ENCODE measurements around the gene GMDS. TPM values are rescaled to one million over a fixed set of nuclear protein-coding genes. Genes with fewer than 3 reads are reported as not detected.

Gene GMDS
- total RNA-seq, 1 experiment from 2014 or later, result 27.6 TPM

- Histone ChIP-seq H3K18ac (ENCODE audit: insufficient read length, low read depth, low read length) (no peak overlapping the region), H3K14ac (ENCODE audit: insufficient read depth, low read length) (0 out of 2 replicates have a peak overlapping the region, but pooled peaks have one; percentile 28), H4K91ac (ENCODE audit: insufficient read length, low read depth, low read length) (no peak overlapping the region), H3K27me3 (ENCODE audit: insufficient read depth, low read length) (no peaks in the 10 kb centered on the region), H3K4me2 (ENCODE audit: insufficient read depth, insufficient read length, low read length) (no peak overlapping the region), H3K23me2 (ENCODE audit: insufficient read length, low read depth, low read length, poor library complexity, severe bottlenecking) (no peaks in the 10 kb centered on the region), H2BK20ac (ENCODE audit: low read depth, low read length, poor library complexity, severe bottlenecking) (no peak overlapping the region), H2AFZ (ENCODE audit: low read length) (no peak overlapping the region), H3K9ac (ENCODE audit: extremely low read depth, insufficient read length, low read length) (no peak overlapping the region), H3K27ac (ENCODE audit: insufficient read length, low read depth, low read length) (no peak overlapping the region), H3K4me1 (ENCODE audit: insufficient read depth, low read length) (no peaks in the 10 kb centered on the region), H3K23ac (ENCODE audit: insufficient read length, low read depth, low read length) (no peak overlapping the region), H3K79me1 (ENCODE audit: insufficient read depth, low read depth, low read length, poor library complexity, severe bottlenecking) (no peaks in the 10 kb centered on the region), H3K9me3 (ENCODE audit: control insufficient read depth, low read depth, low read length) (no peaks in the 10 kb centered on the region), H2BK120ac (ENCODE audit: low read depth, low read length, poor library complexity, severe bottlenecking) (no peak overlapping the region), H2BK5ac (ENCODE audit: insufficient read length, low read length) (no peak overlapping the region), H3T11ph (ENCODE audit: low read length) (no peak overlapping the region), H3K79me2 (ENCODE audit: insufficient read depth, low read length) (no peaks in the 10 kb centered on the region), H3K4ac (ENCODE audit: low read depth, low read length) (no peak overlapping the region), H2BK15ac (ENCODE audit: low read depth, low read length) (no peak overlapping the region), H4K5ac (ENCODE audit: insufficient read length, low read depth, low read length) (no peak overlapping the region), H2AK5ac (ENCODE audit: insufficient read length, low read length) (no peak overlapping the region), H3K56ac (ENCODE audit: insufficient read length, low read depth, low read length) (no peak overlapping the region), H4K8ac (replicated peaks; ENCODE audit: insufficient read length, low read depth, low read length) (no peak overlapping the region), H2BK12ac (ENCODE audit: insufficient read length, low read depth, low read length) (no peak overlapping the region), H4K20me1 (ENCODE audit: control insufficient read depth, insufficient read depth, insufficient read length) (no peaks in the 10 kb centered on the region)
- H3K9me3 Mint-ChIP-seq, result no peaks in the 10 kb centered on the region
- H3K4me1 Mint-ChIP-seq, result no peaks in the 10 kb centered on the region
- no peak overlapping the region; a peak in 1 of 7 replicates for H3K27ac Mint-ChIP-seq
- no peak for TF ChIP-seq CTCF (conservative IDR thresholded peaks at IDR 0.05)
- H3K27me3 Mint-ChIP-seq (ENCODE audit: low read depth), result peaks cover 1% of the 10 kb centered on the region
- no CpG with 5 or more reads among the region's 8 CpGs for WGBS (ENCODE audit: extremely low coverage, insufficient read length, low lambda C conversion rate)
- no peak overlapping the region for H3K4me3 Mint-ChIP-seq
- H3K36me3 Mint-ChIP-seq (ENCODE audit: insufficient read depth in 1 of 3, low read depth in 3 of 3), result no peaks in the 10 kb centered on the region
- DNase-seq, result no peak
Measured at GRCh38 chr6:1702580-1703051, 542.8 kb downstream of the GMDS start.
